ENCODE data around the gene PLEKHG4. TPM values are rescaled to one million over a fixed set of nuclear protein-coding genes. Genes with fewer than 3 reads are reported as not detected.

Gene PLEKHG4
- polyA plus RNA-seq, 1 donor from 2014 or later: 0.28 TPM

DNA sequence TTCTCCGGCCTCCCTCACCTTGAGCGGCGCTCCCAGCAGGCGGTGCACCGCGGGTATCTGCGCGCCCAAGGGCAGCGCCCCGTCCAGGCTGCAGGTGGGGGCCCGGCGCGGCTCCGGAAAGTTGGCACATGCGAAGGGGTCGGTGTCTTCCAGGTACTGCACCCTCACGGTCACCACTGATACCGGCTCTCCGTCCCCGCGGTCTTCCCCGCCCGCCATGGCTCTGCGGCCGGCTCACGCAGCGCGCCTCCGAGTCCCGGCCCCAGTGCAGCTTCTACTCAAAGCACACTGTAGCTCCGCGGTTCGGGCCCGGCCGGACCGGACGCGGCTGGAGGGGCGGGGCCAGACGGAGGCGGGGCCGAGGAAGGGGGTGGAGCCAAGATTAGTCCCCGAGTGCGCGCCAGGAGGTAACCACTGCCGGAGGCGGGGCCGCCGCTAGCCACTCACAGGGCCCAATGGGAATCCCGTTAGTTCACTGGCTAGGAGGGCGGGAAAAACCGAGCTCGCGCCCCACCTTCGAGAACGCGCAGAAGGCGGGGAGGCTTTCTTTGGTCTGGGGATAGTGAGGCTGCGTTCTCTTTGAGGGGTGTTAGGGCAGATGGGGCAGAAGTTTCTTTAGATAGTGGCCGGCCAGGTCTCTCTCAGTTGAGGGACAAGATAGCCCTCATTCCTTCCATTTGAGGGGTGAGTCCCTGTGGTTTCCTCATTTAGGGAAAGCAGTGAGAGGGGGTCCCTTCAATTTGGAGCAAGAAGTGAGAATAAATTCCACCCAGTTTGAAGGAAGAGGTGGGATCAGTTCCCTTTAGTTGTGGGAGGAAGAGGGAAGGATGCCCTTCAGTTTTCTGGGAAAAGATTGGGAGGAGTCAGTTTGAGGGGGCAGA lies 31.9 kb upstream of the PLEKHG4 start, which contains the start of gene FHOD1:
TSS of gene FHOD1 (minus strand) at position 290 of the 881 bp plus-strand sequence. CDS start at position 219, 71 bp downstream.
- peak within 1 kb of the TSS; percentile 70 for H3K4me3 ChIP-seq (ENCODE audit: low read length)
- no peak within 1 kb of the TSS for H2AFZ ChIP-seq (ENCODE audit: low read depth, low read length)
- TF ChIP-seq, protein P1, sequence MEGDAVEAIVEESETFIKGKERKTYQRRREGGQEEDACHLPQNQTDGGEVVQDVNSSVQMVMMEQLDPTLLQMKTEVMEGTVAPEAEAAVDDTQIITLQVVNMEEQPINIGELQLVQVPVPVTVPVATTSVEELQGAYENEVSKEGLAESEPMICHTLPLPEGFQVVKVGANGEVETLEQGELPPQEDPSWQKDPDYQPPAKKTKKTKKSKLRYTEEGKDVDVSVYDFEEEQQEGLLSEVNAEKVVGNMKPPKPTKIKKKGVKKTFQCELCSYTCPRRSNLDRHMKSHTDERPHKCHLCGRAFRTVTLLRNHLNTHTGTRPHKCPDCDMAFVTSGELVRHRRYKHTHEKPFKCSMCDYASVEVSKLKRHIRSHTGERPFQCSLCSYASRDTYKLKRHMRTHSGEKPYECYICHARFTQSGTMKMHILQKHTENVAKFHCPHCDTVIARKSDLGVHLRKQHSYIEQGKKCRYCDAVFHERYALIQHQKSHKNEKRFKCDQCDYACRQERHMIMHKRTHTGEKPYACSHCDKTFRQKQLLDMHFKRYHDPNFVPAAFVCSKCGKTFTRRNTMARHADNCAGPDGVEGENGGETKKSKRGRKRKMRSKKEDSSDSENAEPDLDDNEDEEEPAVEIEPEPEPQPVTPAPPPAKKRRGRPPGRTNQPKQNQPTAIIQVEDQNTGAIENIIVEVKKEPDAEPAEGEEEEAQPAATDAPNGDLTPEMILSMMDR (IDR thresholded peaks at IDR 0.05; ENCODE audit: poor library complexity, severe bottlenecking): peak; percentile 18
- no peak for TF ChIP-seq EZH2 (IDR thresholded peaks at IDR 0.05; ENCODE audit: borderline replicate concordance, insufficient read depth, low read length, poor library complexity, severe bottlenecking)
- H3K36me3 ChIP-seq (ENCODE audit: insufficient read depth, low read length): no peaks in the 10 kb centered on the region
- H4K20me1 ChIP-seq (ENCODE audit: insufficient read depth): no peaks in the 10 kb centered on the region
- no peaks in the 10 kb centered on the region for H3K9me3 ChIP-seq (ENCODE audit: low read length)
- no peaks in the 10 kb centered on the region for H3F3A ChIP-seq (ENCODE audit: insufficient read depth, low read length, poor library complexity, severe bottlenecking)
- peak within 1 kb of the TSS; percentile 73 for H3K4me2 ChIP-seq (ENCODE audit: low read length)
- no peak within 1 kb of the TSS for H3K27ac ChIP-seq (ENCODE audit: low read length)
- peaks cover 49% of the 10 kb centered on the region for H3K27me3 ChIP-seq (ENCODE audit: insufficient read depth, low read depth, low read length)
- no peaks in the 10 kb centered on the region for H3K79me2 ChIP-seq (replicated peaks; ENCODE audit: insufficient read depth, low read length)
- H3K9ac ChIP-seq (ENCODE audit: low read length): peak within 1 kb of the TSS; percentile 59
- no peaks in the 10 kb centered on the region for H3K9me2 ChIP-seq (ENCODE audit: insufficient read depth, low read length)

- Histone ChIP-seq H3K27me3 (ENCODE audit: insufficient read depth, low read depth, low read length) (peaks cover 49% of the 10 kb centered on the region), H3K4me2 (ENCODE audit: low read length) (peak overlapping the region; percentile 73), H3K79me2 (replicated peaks; ENCODE audit: insufficient read depth, low read length) (no peaks in the 10 kb centered on the region), H3K9me3 (ENCODE audit: low read length) (no peaks in the 10 kb centered on the region), H3F3A (ENCODE audit: insufficient read depth, low read length, poor library complexity, severe bottlenecking) (no peaks in the 10 kb centered on the region), H2AFZ (ENCODE audit: low read depth, low read length) (no peak overlapping the region), H3K9ac (ENCODE audit: low read length) (peak overlapping the region; percentile 59), H3K36me3 (ENCODE audit: insufficient read depth, low read length) (no peaks in the 10 kb centered on the region), H3K4me3 (ENCODE audit: low read length) (peak overlapping the region; percentile 70), H3K27ac (ENCODE audit: low read length) (no peak overlapping the region), H3K9me2 (ENCODE audit: insufficient read depth, low read length) (no peaks in the 10 kb centered on the region), H4K20me1 (ENCODE audit: insufficient read depth) (no peaks in the 10 kb centered on the region)
- TF ChIP-seq TAF1 (IDR thresholded peaks at IDR 0.05; ENCODE audit: low read depth) (no peak), SMC3 (conservative IDR thresholded peaks at IDR 0.05; ENCODE audit: poor library complexity) (no peak), MXI1 (conservative IDR thresholded peaks at IDR 0.05; ENCODE audit: poor library complexity, severe bottlenecking) (no peak), EP300 (conservative IDR thresholded peaks at IDR 0.05; ENCODE audit: poor library complexity, severe bottlenecking) (no peak), RAD21 (conservative IDR thresholded peaks at IDR 0.05) (no peak), EZH2 (IDR thresholded peaks at IDR 0.05; ENCODE audit: borderline replicate concordance, insufficient read depth, low read length, poor library complexity, severe bottlenecking) (no peak), REST (IDR thresholded peaks at IDR 0.05; ENCODE audit: borderline replicate concordance) (no peak), POLR2AphosphoS5 (IDR thresholded peaks at IDR 0.05) (no peak)
- TF ChIP-seq, protein P1 (IDR thresholded peaks at IDR 0.05; ENCODE audit: poor library complexity, severe bottlenecking): no peak
Measured at GRCh38 chr16:67248073-67248400, 31.3 kb upstream of the PLEKHG4 start.
